Transverse colon (tissue), 4 donors: ENCODE results near the gene SSX2IP.

Experiments used
- EP300 ChIP-seq: sonication (generic); formaldehyde crosslinking; IDR thresholded peaks from one replicate; pipeline ENCODE4 v1.6.1; 2017; ENCODE audit warnings: antibody characterized with exemption, low read depth
- POLR2A ChIP-seq: fragments of 450-650 bp; IDR thresholded peaks from one replicate; pipeline ENCODE4 v1.6.1; 2016; ENCODE audit warnings: antibody characterized with exemption, mild to moderate bottlenecking, moderate library complexity
- POLR2AphosphoS5 ChIP-seq, 3 donors: sonication (generic); formaldehyde crosslinking; IDR thresholded peaks; one replicate each; pipeline ENCODE4 v1.6.1; 2016; ENCODE audit warnings: antibody characterized with exemption in 3 of 3
- TF ChIP-seq, protein P1 (sequence below), 5 experiments: fragments of 200-600 bp in 3 of 5; fragments of 450-650 bp in 2 of 5; sonication (generic) in 3 of 5; IDR thresholded peaks; 1 replicate in 2 of 5; 2 replicates in 3 of 5; pipeline ENCODE4 v1.5.1; 2016 to 2017; ENCODE audit warnings: antibody characterized with exemption in 5 of 5, inconsistent platforms in 3 of 5, mild to moderate bottlenecking in 2 of 5, moderate library complexity in 1 of 5

DNA sequence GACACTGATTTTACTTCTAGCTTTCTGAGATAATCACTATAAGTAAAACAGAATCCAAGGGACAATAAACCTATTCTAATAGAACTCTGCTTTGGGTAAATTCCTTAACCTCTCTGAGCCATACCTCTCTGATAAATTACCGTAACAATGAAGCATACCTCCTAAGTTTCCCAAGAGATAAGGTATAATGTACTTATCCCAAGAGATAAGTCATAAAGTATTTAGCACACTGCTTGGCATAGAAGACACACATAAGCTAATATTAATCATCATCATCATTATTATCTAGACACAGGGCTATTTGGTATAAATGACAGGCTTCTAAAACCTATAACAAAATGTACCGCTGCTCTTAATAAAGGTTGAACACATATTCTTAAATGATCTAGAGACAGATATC, 16.2 kb downstream of the SSX2IP start:
- TF ChIP-seq, protein P1, sequence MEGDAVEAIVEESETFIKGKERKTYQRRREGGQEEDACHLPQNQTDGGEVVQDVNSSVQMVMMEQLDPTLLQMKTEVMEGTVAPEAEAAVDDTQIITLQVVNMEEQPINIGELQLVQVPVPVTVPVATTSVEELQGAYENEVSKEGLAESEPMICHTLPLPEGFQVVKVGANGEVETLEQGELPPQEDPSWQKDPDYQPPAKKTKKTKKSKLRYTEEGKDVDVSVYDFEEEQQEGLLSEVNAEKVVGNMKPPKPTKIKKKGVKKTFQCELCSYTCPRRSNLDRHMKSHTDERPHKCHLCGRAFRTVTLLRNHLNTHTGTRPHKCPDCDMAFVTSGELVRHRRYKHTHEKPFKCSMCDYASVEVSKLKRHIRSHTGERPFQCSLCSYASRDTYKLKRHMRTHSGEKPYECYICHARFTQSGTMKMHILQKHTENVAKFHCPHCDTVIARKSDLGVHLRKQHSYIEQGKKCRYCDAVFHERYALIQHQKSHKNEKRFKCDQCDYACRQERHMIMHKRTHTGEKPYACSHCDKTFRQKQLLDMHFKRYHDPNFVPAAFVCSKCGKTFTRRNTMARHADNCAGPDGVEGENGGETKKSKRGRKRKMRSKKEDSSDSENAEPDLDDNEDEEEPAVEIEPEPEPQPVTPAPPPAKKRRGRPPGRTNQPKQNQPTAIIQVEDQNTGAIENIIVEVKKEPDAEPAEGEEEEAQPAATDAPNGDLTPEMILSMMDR (IDR thresholded peaks at IDR 0.05), result no peak
- TF ChIP-seq EP300, result no peak
- TF ChIP-seq POLR2A, result no peak
- no peak for TF ChIP-seq POLR2AphosphoS5 (IDR thresholded peaks at IDR 0.05)
